ENCODE data around the gene NLGN2. TPM values are rescaled to one million over a fixed set of nuclear protein-coding genes. Genes with fewer than 3 reads are reported as not detected.

Gene NLGN2
- total RNA-seq, 1 experiment from 2014 or later, result 76.7 TPM

GRCh38 chr17:7440113-7440833, 32.6 kb downstream of the NLGN2 start (continued):
- TF ChIP-seq MYBL2 (CRISPR knock-in tag; IDR thresholded peaks at IDR 0.05) (0 out of 2 replicates have a peak, but pooled peaks have one; percentile 34), E2F1 (CRISPR knock-in tag; IDR thresholded peaks at IDR 0.05) (no peak), USF1 (CRISPR knock-in tag; IDR thresholded peaks at IDR 0.05) (peak; percentile 98), HMGXB4 (CRISPR knock-in tag; IDR thresholded peaks at IDR 0.05) (no peak), ZBTB21 (CRISPR knock-in tag; IDR thresholded peaks at IDR 0.05; ENCODE audit: borderline replicate concordance) (no peak), ATF1 (CRISPR knock-in tag; IDR thresholded peaks at IDR 0.05) (no peak), FOXP1 (CRISPR knock-in tag; IDR thresholded peaks at IDR 0.05; ENCODE audit: borderline replicate concordance) (peak; percentile 48; the same call in 1 of the 2 replicates), AR (CRISPR knock-in tag; IDR thresholded peaks at IDR 0.05) (no peak), SP1 (CRISPR knock-in tag; conservative IDR thresholded peaks at IDR 0.05) (peak; percentile 53)

- ATAC-seq (no peak; the same call in 1 of the 2 replicates), DNase-seq (ENCODE audit: low spot score) (peak; percentile 64)
- POLR2A ChIA-PET, result interaction anchor here (0.6 to 2.4 kb wide), 6 partner anchors 21 to 159 kb away, joined by 3 to 15 read pairs (median 5); partner anchors contain the start of genes POLR2A, SLC2A4 and TMEM256
- Mint-ChIP-seq H3K9me3 (no peaks in the 10 kb centered on the region), H3K36me3 (no peaks in the 10 kb centered on the region; the same call in 1 of the 2 replicates), H3K27ac (peak overlapping the region; percentile 98), H3K4me1 (peaks cover 38% of the 10 kb centered on the region), H3K4me3 (peak overlapping the region; percentile 97), H3K27me3 (ENCODE audit: low read depth) (peaks cover 35% of the 10 kb centered on the region)
- CTCF ChIA-PET, result interaction anchor here (0.6 to 3.8 kb wide), 17 partner anchors 21 to 679 kb away, joined by 3 to 21 read pairs (median 5); partner anchors contain the start of genes NLGN2, PLSCR3, SPEM1 and TMEM256
- TF ChIP-seq ZNF416 (CRISPR knock-in tag; IDR thresholded peaks at IDR 0.05) (0 out of 2 replicates have a peak, but pooled peaks have one; percentile 43), ZNF396 (CRISPR knock-in tag; IDR thresholded peaks at IDR 0.05; ENCODE audit: borderline replicate concordance) (no peak)
Observed at GRCh38 chr17:7440834-7441195, 33.2 kb downstream of the NLGN2 start.

GRCh38 chr17:7441266-7441665, 33.6 kb downstream of the NLGN2 start:
- POLR2A ChIA-PET, result interaction anchor here (0.5 to 2.4 kb wide), 7 partner anchors 22 to 159 kb away, joined by 3 to 15 read pairs (median 3); partner anchors contain the start of genes POLR2A, SLC2A4 and TMEM256
- CTCF ChIA-PET, result interaction anchor here (0.6 to 3.8 kb wide), 17 partner anchors 21 to 679 kb away, joined by 3 to 21 read pairs (median 5); partner anchors contain the start of genes NLGN2, PLSCR3, SPEM1 and TMEM256
- Mint-ChIP-seq H3K4me3 (peak overlapping the region; percentile 97), H3K27me3 (ENCODE audit: low read depth) (peaks cover 37% of the 10 kb centered on the region), H3K4me1 (peaks cover 38% of the 10 kb centered on the region), H3K27ac (peak overlapping the region; percentile 80), H3K9me3 (no peaks in the 10 kb centered on the region), H3K36me3 (no peaks in the 10 kb centered on the region; the same call in 1 of the 2 replicates)
- TF ChIP-seq FOXP1 (CRISPR knock-in tag; IDR thresholded peaks at IDR 0.05; ENCODE audit: borderline replicate concordance) (no peak), ZNF138 (CRISPR knock-in tag; conservative IDR thresholded peaks at IDR 0.05) (no peak), SMAD4 (CRISPR knock-in tag; IDR thresholded peaks at IDR 0.05) (no peak), TCF7 (CRISPR knock-in tag; IDR thresholded peaks at IDR 0.05; ENCODE audit: low read depth) (no peak), RELA (CRISPR knock-in tag; IDR thresholded peaks at IDR 0.05; ENCODE audit: borderline replicate concordance) (no peak)
- DNase-seq (ENCODE audit: low spot score) (no peak), ATAC-seq (no peak)

Data from WTC11 (cell line).